Astrocyte of the spinal cord (primary cell): ENCODE results near the gene UNC13A.

Source experiments
- DNase-seq: peaks from one replicate; pipeline ENCODE4 v3.0.0; 2011; ENCODE audit warnings: low read depth, low spot score
- H3K4me3 ChIP-seq: 2 replicates; pipeline ENCODE4 v1.5.1; 2011; ENCODE audit warnings: low read depth, mild to moderate bottlenecking, low read length, moderate library complexity
- CTCF ChIP-seq: IDR thresholded peaks from 2 replicates; pipeline ENCODE4 v1.5.1; 2012; ENCODE audit warnings: low read depth, mild to moderate bottlenecking, low read length, inconsistent platforms
- in situ Hi-C: cut with HindIII; loops from 2 replicates; pipeline ENCODE4 v1.10.0; 2017; ENCODE audit warnings: low sequenced_read_pairs

UNC13A gene

DNA sequence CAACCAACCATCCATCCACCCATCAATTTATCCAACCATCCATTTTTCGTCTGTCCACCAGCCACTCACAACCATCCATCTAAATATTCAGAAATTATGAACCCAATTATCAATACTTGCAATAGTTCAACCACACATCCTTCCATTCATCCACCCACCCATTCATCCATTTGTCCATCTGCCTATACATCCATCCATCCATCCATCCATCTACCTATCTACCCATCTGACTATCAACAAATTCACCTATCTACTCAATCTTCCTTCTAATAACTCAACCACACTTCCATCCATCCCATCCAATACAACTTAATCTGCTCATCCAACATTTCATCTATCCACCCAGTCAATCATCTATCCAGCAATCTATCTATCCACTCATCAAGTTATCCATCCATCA lies 46.3 kb downstream of the UNC13A start:
- in situ Hi-C loops, result no loop called here
- no peak for DNase-seq
- TF ChIP-seq CTCF, result no peak
- H3K4me3 ChIP-seq, result no peak overlapping the region

GRCh38 chr19:17641181-17641580 lies 47.0 kb downstream of the UNC13A start:
- no peak overlapping the region for H3K4me3 ChIP-seq
- in situ Hi-C loops, result no loop called here
- DNase-seq, result no peak
- no peak for TF ChIP-seq CTCF

GRCh38 chr19:17633700-17634099 lies 54.5 kb downstream of the UNC13A start:
- TF ChIP-seq CTCF, result no peak
- H3K4me3 ChIP-seq, result no peak overlapping the region
- in situ Hi-C loops, result no loop called here
- no peak for DNase-seq

- H3K4me3 ChIP-seq, result no peak overlapping the region
- in situ Hi-C loops, result no loop called here
- DNase-seq, result no peak
- TF ChIP-seq CTCF, result no peak
Observed at GRCh38 chr19:17632577-17632976, 55.6 kb downstream of the UNC13A start.

DNA sequence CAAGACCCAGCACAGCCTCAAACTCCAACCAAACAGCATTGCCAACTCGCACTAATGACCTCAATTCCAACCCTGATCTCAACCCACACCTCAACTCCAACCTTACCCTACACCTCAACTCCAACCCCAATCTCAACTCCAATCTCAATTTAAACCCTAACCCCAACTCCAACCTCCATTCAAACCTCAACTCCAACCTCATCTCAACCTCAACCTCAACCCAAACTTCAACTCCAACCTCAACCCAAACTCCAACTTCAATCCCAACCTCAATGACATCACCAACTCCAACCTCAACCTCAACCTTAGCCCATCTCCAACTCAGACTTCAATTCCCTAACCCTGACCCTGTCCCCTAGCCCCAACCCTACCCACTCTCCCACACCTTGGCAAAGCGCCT lies 58.4 kb downstream of the UNC13A start:
- no peak for DNase-seq
- TF ChIP-seq CTCF, result no peak
- in situ Hi-C loops, result no loop called here

DNA sequence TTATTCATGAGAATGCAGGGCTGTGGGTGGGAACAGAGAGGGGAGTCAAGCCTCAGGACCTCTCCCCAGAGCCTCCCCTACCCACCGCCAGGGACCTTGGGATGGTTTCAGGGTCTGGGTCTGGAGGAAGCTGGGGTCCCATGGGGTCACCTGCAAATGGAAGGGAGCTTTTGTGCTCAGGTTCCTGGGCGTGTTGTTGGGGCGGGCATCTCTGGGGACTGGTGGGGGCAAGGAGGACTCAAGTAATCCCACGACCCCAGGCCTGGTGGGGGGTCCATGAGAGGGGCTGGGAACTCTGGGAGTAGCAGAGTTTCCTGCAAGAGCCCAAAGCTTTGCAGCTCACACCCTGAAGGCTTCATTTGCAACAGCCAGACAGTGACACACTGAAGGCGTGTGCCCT lies 60.2 kb downstream of the UNC13A start:
- DNase-seq, result no peak
- TF ChIP-seq CTCF, result no peak
- no peak overlapping the region for H3K4me3 ChIP-seq
- in situ Hi-C loops, result no loop called here

More for the DNA sequence above, 58.4 kb downstream of the UNC13A start:
- H3K4me3 ChIP-seq, result no peak overlapping the region

GRCh38 chr19:17627161-17627560 lies 61.0 kb downstream of the UNC13A start:
- TF ChIP-seq CTCF, result no peak
- no peak for DNase-seq
- in situ Hi-C loops, result no loop called here
- no peak overlapping the region for H3K4me3 ChIP-seq
